Ammon's horn (tissue), 1 donor: ENCODE results near the gene CDH15.
"Not testable (repeated sequence)": the region's sequence is repeated elsewhere in the genome, so short reads cannot be mapped to it uniquely, and the experiment has no call there.

Source experiments
- DNase-seq: peaks from one replicate; pipeline ENCODE4 v3.0.0-alpha.2; 2016; ENCODE audit warnings: low spot score

The CDH15 gene

GRCh38 chr16:89237733-89238132, 66.2 kb downstream of the CDH15 start:
- no peak for DNase-seq

DNA sequence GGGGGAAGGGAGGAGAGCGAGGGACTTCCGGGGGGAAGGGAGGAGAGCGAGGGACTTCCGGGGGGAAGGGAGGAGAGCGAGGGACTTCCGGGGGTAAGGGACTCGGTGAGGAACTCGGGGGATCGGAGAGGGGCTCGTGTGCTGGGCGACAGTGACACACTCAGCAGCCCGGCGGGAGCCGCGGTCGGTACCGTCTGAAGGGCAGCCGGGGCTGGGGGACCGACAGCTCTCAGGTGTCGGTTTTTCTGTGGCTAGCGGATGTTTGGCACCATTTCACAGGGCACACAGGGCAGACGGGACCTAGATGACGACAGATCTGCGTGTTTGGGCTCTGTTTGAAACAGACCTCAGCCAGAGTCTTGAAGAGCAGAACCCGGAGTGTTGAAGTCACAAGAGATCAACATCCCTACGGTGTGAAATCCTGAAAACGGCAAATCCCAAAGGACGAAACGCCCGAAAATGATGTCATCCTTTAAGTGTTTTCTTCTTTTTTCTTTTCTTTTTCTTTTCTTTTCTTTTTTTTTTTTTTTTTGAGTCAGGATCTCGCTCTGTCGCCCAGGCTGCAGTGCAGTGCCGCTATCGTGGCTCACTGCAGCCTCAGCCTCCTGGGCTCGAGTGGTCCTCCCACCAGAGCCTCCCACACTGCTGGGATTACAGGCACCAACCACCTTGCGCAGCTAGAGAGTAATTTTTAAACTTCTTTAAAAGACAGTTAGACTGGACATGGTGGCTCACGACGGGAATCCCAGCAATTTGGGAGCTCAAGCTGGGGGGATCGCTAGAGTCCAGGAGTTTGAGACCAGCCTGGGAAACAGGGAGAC, 69.8 kb downstream of the CDH15 start:
- DNase-seq = peak; percentile 82

GRCh38 chr16:89242795-89243200, 71.2 kb downstream of the CDH15 start:
- no peak for DNase-seq

- no peak for DNase-seq
Observed at GRCh38 chr16:89243664-89244063, 72.1 kb downstream of the CDH15 start.

DNA sequence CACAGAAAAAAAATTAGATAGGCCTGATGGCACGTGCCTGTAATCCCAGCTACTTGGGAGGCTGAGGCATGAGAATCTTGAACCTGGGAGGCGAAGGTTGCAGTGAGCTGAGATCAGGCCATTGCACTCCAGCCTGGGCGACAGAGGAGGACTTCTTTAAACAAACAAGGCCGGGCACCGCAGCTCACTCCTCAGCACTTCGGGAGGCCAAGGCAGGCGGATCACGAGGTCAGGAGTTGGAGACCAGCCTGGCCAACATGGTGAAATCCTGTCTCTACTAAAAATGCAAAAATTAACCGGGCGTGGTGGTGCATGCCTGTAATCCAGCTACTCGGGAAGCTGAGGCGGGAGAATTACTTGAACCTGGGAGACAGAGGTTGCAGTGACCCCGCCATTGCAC, 72.7 kb downstream of the CDH15 start:
- DNase-seq = not testable (repeated sequence)

GRCh38 chr16:89244754-89245153, 73.2 kb downstream of the CDH15 start:
- no peak for DNase-seq
